HepG2 (cell line): ENCODE data around the gene WNK2. TPM values are rescaled to one million over a fixed set of nuclear protein-coding genes. Genes with fewer than 3 reads are reported as not detected.

Experiments
- ATAC-seq: fragments of 200-7000 bp; cut with Tn5 transposase; 3 replicates; pipeline ENCODE4 v1.9.1; 2020; ENCODE audit warnings: mild to moderate bottlenecking, moderate library complexity
- BruUV-seq: library from RNA; stranded (reverse); fragments of 400-500 nt; replicated peaks from 2 replicates; lab custom pipeline; 2021; lab: Mats Ljungman, UMichigan
- CTCF ChIA-PET: fragments of 300-600 bp; formaldehyde crosslinking; extraction: SDS; loops from one replicate; lab custom pipeline; 2021; ENCODE audit warnings: low total read pairs, inconsistent platforms, low intra/inter-chr PET ratio; lab: Yijun Ruan, JAX
- POLR2A ChIA-PET: fragments of 350-600 bp; sonication (Branson Sonifier 250); formaldehyde crosslinking; loops from one replicate; lab custom pipeline; 2020; ENCODE audit warnings: antibody characterized with exemption, inconsistent platforms; lab: Yijun Ruan, JAX
- DNase-seq: peaks from one replicate; pipeline ENCODE4 v3.0.0-alpha.2; 2015; ENCODE audit warnings: low spot score
- FAIRE-seq: peaks from 3 replicates; lab custom pipeline; 2011; peaks lifted over from hg19 to GRCh38; lab: Jason Lieb, UNC
- H2AFZ ChIP-seq: one replicate; pipeline ENCODE4 v1.6.1; 2011; ENCODE audit warnings: low read length, inconsistent platforms
- H3K27ac ChIP-seq: fragments of 300-600 bp; 3 replicates; pipeline ENCODE4 v1.8.0; 2011; ENCODE audit warnings: mixed run types, mild to moderate bottlenecking, mixed read lengths, low read length, inconsistent platforms; ENCODE audit not compliant: insufficient read depth; ENCODE audit errors: extremely low read length
- H3K27me3 ChIP-seq, 2 experiments: fragments of 200-600 bp in 1 of 2; 2 replicates in 1 of 2; 3 replicates in 1 of 2; pipeline versions ENCODE4 v1.6.0 to v1.8.0; 2011; ENCODE audit warnings: low read length in 2 of 2, mild to moderate bottlenecking in 2 of 2, moderate library complexity in 2 of 2, inconsistent platforms in 1 of 2; ENCODE audit not compliant: insufficient read depth in 2 of 2, control insufficient read depth in 1 of 2
- H3K36me3 ChIP-seq, 2 experiments: fragments of 200-600 bp in 1 of 2; replicated peaks in 1 of 2; 2 replicates in 1 of 2; 3 replicates in 1 of 2; pipeline versions ENCODE4 v1.5.1 to v1.8.0; 2011; ENCODE audit warnings: low read length in 2 of 2, inconsistent platforms in 1 of 2; ENCODE audit not compliant: insufficient read depth in 2 of 2, control insufficient read depth in 1 of 2
- H3K4me1 ChIP-seq: 2 replicates; pipeline ENCODE4 v1.5.1; 2012; ENCODE audit warnings: low read length, inconsistent platforms; ENCODE audit not compliant: insufficient read depth
- H3K4me2 ChIP-seq: 2 replicates; pipeline ENCODE4 v1.6.0; 2011; ENCODE audit warnings: low read depth, low read length, inconsistent platforms
- H3K4me3 ChIP-seq, 3 experiments: fragments of 200-600 bp in 1 of 3; sonication (generic), shearing (Covaris generic) in 1 of 3; replicated peaks in 1 of 3; 2 replicates each; pipeline ENCODE4 v1.5.1; 2011 to 2016; ENCODE audit warnings: low read length in 3 of 3, inconsistent platforms in 2 of 3, low read depth in 2 of 3, mild to moderate bottlenecking in 2 of 3, control low read depth in 1 of 3, mixed read lengths in 1 of 3; ENCODE audit not compliant: insufficient read depth in 1 of 3
- H3K79me2 ChIP-seq: one replicate; pipeline ENCODE4 v1.6.1; 2011; ENCODE audit warnings: low read length, inconsistent platforms; ENCODE audit not compliant: insufficient read depth
- H3K9ac ChIP-seq: 2 replicates; pipeline ENCODE4 v1.6.0; 2011; ENCODE audit warnings: mild to moderate bottlenecking, low read depth, low read length, inconsistent platforms; ENCODE audit not compliant: insufficient read depth
- H3K9me3 ChIP-seq: 2 replicates; pipeline ENCODE4 v1.5.1; 2012; ENCODE audit warnings: mild to moderate bottlenecking, low read length
- H4K20me1 ChIP-seq: 2 replicates; pipeline ENCODE4 v1.6.0; 2011; ENCODE audit warnings: inconsistent platforms, mild to moderate bottlenecking, low read length, moderate library complexity; ENCODE audit not compliant: insufficient read depth
- AGO2 ChIP-seq: fragments of 200-400 bp; formaldehyde crosslinking; optimal IDR thresholded peaks from 2 replicates; pipeline ENCODE3; 2017; ENCODE audit warnings: mild to moderate bottlenecking, low read depth, low read length, moderate library complexity
- HBP1 ChIP-seq: IDR thresholded peaks from 2 replicates; pipeline ENCODE4 v1.6.1; 2016; ENCODE audit warnings: low read depth, control low read depth
- KIAA2018 ChIP-seq: sonication (generic); formaldehyde crosslinking; IDR thresholded peaks from 2 replicates; pipeline ENCODE4 v1.5.0; 2020; ENCODE audit warnings: mild to moderate bottlenecking, missing genetic modification reagents, borderline replicate concordance
- WGBS: methylation state at CpG from one replicate; pipeline ENCODE4 v1.1.6; 2017; ENCODE audit warnings: low lambda C conversion rate; 5-methylcytosine and 5-hydroxymethylcytosine counted together
- in situ Hi-C: cut with HindIII; loops from 2 replicates; pipeline ENCODE4 v1.10.0; 2017; ENCODE audit warnings: low pct_unique_long_range_greater_than_20kb; ENCODE audit not compliant: extremely low pct_ligation_motif_present
- intact Hi-C: fragments of 100-400 bp; cut with micrococcal nuclease; formaldehyde crosslinking; loops from one replicate; pipeline ENCODE4 v1.10.0; 2022; ENCODE audit not compliant: unreplicated experiment
- polyA plus RNA-seq, 8 experiments: library from polyadenylated mRNA; depleted of rRNA in 3 of 8; stranded (reverse) in 7 of 8; unstranded in 1 of 8; fragments of >200 nt; fragmentation: Illumina TruSeq in 4 of 8; extraction: Trizol in 4 of 8; gene quantifications; 2 replicates each; pipeline versions ENCODE4 v1.2.1 to v1.2.3, GENCODE V29; 2011 to 2016; ENCODE audit warnings: low read depth in 4 of 8, missing spikeins in 1 of 8, mixed read lengths in 1 of 8; ENCODE audit not compliant: insufficient read depth in 1 of 8
- total RNA-seq, 5 experiments: library from RNA; depleted of rRNA; stranded (reverse); fragments of >200 nt; fragmentation: Illumina TruSeq; extraction: Trizol; gene quantifications; 2 replicates each; pipeline ENCODE4 v1.2.3, GENCODE V29; 2016; ENCODE audit warnings: low read depth in 1 of 5

WNK2 gene
- total and polyA plus RNA-seq, 2 of the 13 experiments (the other 11 are each of a cell fraction or from before 2014, with no cell fraction given), result 10.5 to 12.0 TPM

GRCh38 chr9:93222890-93223259, 38.9 kb downstream of the WNK2 start (continued):
- TF ChIP-seq KIAA2018 (CRISPR knock-in tag), result no peak

GRCh38 chr9:93223260-93224180, 39.6 kb downstream of the WNK2 start:
- intact Hi-C loops (loop anchor here (2.0 kb wide), 1 partner anchor 51 kb away; no protein-coding TSS in a partner anchor), in situ Hi-C loops (no loop called here)
- Histone ChIP-seq H3K9ac (no peak overlapping the region), H3K9me3 (no peaks in the 10 kb centered on the region), H4K20me1 (peaks cover 17% of the 10 kb centered on the region; the same call in 1 of the 2 replicates), H3K79me2 (peaks cover 54% of the 10 kb centered on the region), H3K4me2 (no peak overlapping the region), H3K36me3 (peaks cover 1 to 9% of the 10 kb centered on the region in 2 experiments; a peak in 3 of 5 replicates), H3K27me3 (no peaks in the 10 kb centered on the region), H2AFZ (no peak overlapping the region), H3K4me1 (peaks cover 22% of the 10 kb centered on the region), H3K27ac (no peak overlapping the region), H3K4me3 (no peak overlapping the region)
- TF ChIP-seq HBP1 (CRISPR knock-in tag) (no peak), AGO2 (peak; percentile 31)
- ChIA-PET CTCF (no interaction called here), POLR2A (no interaction called here)
- FAIRE-seq (no peak), ATAC-seq (no peak), DNase-seq (no peak)
- no TSS peak for BruUV-seq
- 95% methylated on average over 9 of the region's 16 CpGs for WGBS
